ENCODE results near the gene TEDC2. TPM values are rescaled to one million over a fixed set of nuclear protein-coding genes. Genes with fewer than 3 reads are reported as not detected.
"Not testable (repeated sequence)": the region's sequence is repeated elsewhere in the genome, so short reads cannot be mapped to it uniquely, and the experiment has no call there.

Gene TEDC2
- total RNA-seq, 1 donor from 2014 or later, result 0.68 TPM

- Histone ChIP-seq H3K36me3 (peaks cover 9% of the 10 kb centered on the region), H3K4me3 (peak overlapping the region; percentile 95), H3K27ac (peak overlapping the region; percentile 69), H3K4me1 (peaks cover 22% of the 10 kb centered on the region), H3K27me3 (ENCODE audit: low read depth) (no peaks in the 10 kb centered on the region), H3K9me3 (no peaks in the 10 kb centered on the region)
- DNase-seq (no peak), ATAC-seq (peak; percentile 60 to 65)
- intact Hi-C loops (cut with DNase I), result no loop called here
- no peak for TF ChIP-seq CTCF (IDR thresholded peaks at IDR 0.05)
Observed at GRCh38 chr16:2428784-2429033, 31.2 kb upstream of the TEDC2 start.

GRCh38 chr16:2429034-2429770 lies 30.7 kb upstream of the TEDC2 start, which contains the start of gene CCNF:
Gene CCNF, plus strand, starts transcription at chr16:2429447. Its CDS starts 35 bp downstream, at chr16:2429482.
- Histone ChIP-seq H3K4me1 (peaks cover 22% of the 10 kb centered on the region), H3K27me3 (ENCODE audit: low read depth) (no peaks in the 10 kb centered on the region), H3K9me3 (no peaks in the 10 kb centered on the region), H3K4me3 (peak within 1 kb of the TSS; percentile 95), H3K27ac (peak within 1 kb of the TSS; percentile 69), H3K36me3 (peaks cover 9% of the 10 kb centered on the region)
- intact Hi-C loops (cut with DNase I), result no loop called here
- DNase-seq (peak; percentile 97), ATAC-seq (peak; percentile 98)
- no peak for TF ChIP-seq CTCF (IDR thresholded peaks at IDR 0.05)

GRCh38 chr16:2429771-2430663 lies 29.9 kb upstream of the TEDC2 start:
- DNase-seq (no peak), ATAC-seq (peak; percentile 1 to 22)
- Histone ChIP-seq H3K27me3 (ENCODE audit: low read depth) (no peaks in the 10 kb centered on the region), H3K4me1 (peaks cover 22% of the 10 kb centered on the region), H3K36me3 (peaks cover 9% of the 10 kb centered on the region), H3K9me3 (no peaks in the 10 kb centered on the region), H3K4me3 (peak overlapping the region; percentile 95), H3K27ac (peak overlapping the region; percentile 69)
- intact Hi-C loops (cut with DNase I), result no loop called here
- TF ChIP-seq CTCF (IDR thresholded peaks at IDR 0.05), result no peak

- H3K9me3 ChIP-seq, result no peaks in the 10 kb centered on the region
- peaks cover 22% of the 10 kb centered on the region for H3K4me1 ChIP-seq
- no peaks in the 10 kb centered on the region for H3K27me3 ChIP-seq (ENCODE audit: low read depth)
- no peak overlapping the region for H3K4me3 ChIP-seq
- intact Hi-C loops (cut with DNase I), result no loop called here
- ATAC-seq, result no peak
- TF ChIP-seq CTCF (IDR thresholded peaks at IDR 0.05), result no peak
- no peak for DNase-seq
- H3K36me3 ChIP-seq, result peaks cover 17% of the 10 kb centered on the region
- no peak overlapping the region for H3K27ac ChIP-seq
Observed at GRCh38 chr16:2432286-2432685, 27.6 kb upstream of the TEDC2 start.

- Histone ChIP-seq H3K27me3 (ENCODE audit: low read depth) (no peaks in the 10 kb centered on the region), H3K4me3 (no peak overlapping the region), H3K27ac (no peak overlapping the region), H3K36me3 (peaks cover 18% of the 10 kb centered on the region), H3K9me3 (no peaks in the 10 kb centered on the region), H3K4me1 (peaks cover 19% of the 10 kb centered on the region)
- TF ChIP-seq CTCF (IDR thresholded peaks at IDR 0.05), result no peak
- ATAC-seq (no peak), DNase-seq (no peak)
- intact Hi-C loops (cut with DNase I), result no loop called here
Observed at GRCh38 chr16:2432801-2433505, 27.0 kb upstream of the TEDC2 start.

GRCh38 chr16:2435236-2435635 lies 24.7 kb upstream of the TEDC2 start:
- not testable (repeated sequence) for ATAC-seq, DNase-seq
- H3K36me3 ChIP-seq, result peaks cover 23% of the 10 kb centered on the region

More at GRCh38 chr16:2435236-2435635, 24.7 kb upstream of the TEDC2 start:
- H3K27ac ChIP-seq; intact Hi-C loops (cut with DNase I); H3K4me3 ChIP-seq; H3K4me1 ChIP-seq; H3K9me3 ChIP-seq; H3K27me3 ChIP-seq (ENCODE audit: low read depth): not testable (repeated sequence)

All from lower lobe of right lung (tissue), 2 donors.